Measurements from ENCODE around the gene ANKRD26. TPM values are rescaled to one million over a fixed set of nuclear protein-coding genes. Genes with fewer than 3 reads are reported as not detected.

The ANKRD26 gene
- total RNA-seq, 1 donor from 2014 or later, result 7.3 TPM

GRCh38 chr10:27134371-27134770, 34.1 kb upstream of the ANKRD26 start:
- Mint-ChIP-seq H3K27ac (ENCODE audit: unreplicated experiment) (no peak overlapping the region), H3K9me3 (ENCODE audit: low read depth) (no peaks in the 10 kb centered on the region), H3K27me3 (ENCODE audit: low read depth) (no peaks in the 10 kb centered on the region), H3K4me3 (ENCODE audit: unreplicated experiment) (no peak overlapping the region), H3K4me1 (ENCODE audit: low read depth) (peaks cover 1% of the 10 kb centered on the region), H3K36me3 (ENCODE audit: low read depth) (peaks cover 38% of the 10 kb centered on the region)
- no peak for DNase-seq (ENCODE audit: low spot score)
- TF ChIP-seq CTCF (IDR thresholded peaks at IDR 0.05), result no peak

DNA sequence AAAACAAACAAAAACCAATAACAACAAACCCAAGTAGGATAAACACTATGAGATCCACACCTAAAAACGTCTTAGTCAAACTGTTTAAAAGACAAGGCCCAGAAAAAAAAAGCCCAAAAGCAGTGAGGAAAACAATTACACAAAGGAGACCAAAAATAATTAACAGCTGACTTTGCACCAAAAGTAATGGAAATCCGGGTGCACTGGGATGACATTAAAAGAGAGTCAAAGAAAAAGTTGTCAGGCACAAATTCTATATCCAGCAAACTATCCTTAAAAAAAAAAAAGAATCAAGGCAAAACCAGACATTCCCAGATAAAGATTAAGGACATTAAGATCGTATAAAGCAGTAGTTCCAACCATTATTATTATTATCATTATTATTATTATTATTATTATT, 7.9 kb upstream of the ANKRD26 start:
- Mint-ChIP-seq H3K9me3 (ENCODE audit: low read depth) (peaks cover 3% of the 10 kb centered on the region), H3K36me3 (ENCODE audit: low read depth) (peaks cover 30% of the 10 kb centered on the region)

GRCh38 chr10:27104919-27105318, 4.6 kb upstream of the ANKRD26 start:
- H3K27ac Mint-ChIP-seq (ENCODE audit: unreplicated experiment), result no peak overlapping the region

More for the DNA sequence above, 7.9 kb upstream of the ANKRD26 start:
- Mint-ChIP-seq H3K4me3 (ENCODE audit: unreplicated experiment) (no peak overlapping the region), H3K27ac (ENCODE audit: unreplicated experiment) (no peak overlapping the region), H3K4me1 (ENCODE audit: low read depth) (no peaks in the 10 kb centered on the region), H3K27me3 (ENCODE audit: low read depth) (no peaks in the 10 kb centered on the region)
- TF ChIP-seq CTCF (IDR thresholded peaks at IDR 0.05), result no peak
- no peak for DNase-seq (ENCODE audit: low spot score)

GRCh38 chr10:27100813-27101347, 586 bp upstream of the ANKRD26 start:
- no peak for TF ChIP-seq CTCF (IDR thresholded peaks at IDR 0.05)
- no peak for DNase-seq (ENCODE audit: low spot score)
- Mint-ChIP-seq H3K36me3 (ENCODE audit: low read depth) (peaks cover 2% of the 10 kb centered on the region), H3K4me3 (ENCODE audit: unreplicated experiment) (peak overlapping the region; percentile 92), H3K9me3 (ENCODE audit: low read depth) (no peaks in the 10 kb centered on the region), H3K27ac (ENCODE audit: unreplicated experiment) (peak overlapping the region; percentile 94), H3K4me1 (ENCODE audit: low read depth) (peaks cover 29% of the 10 kb centered on the region), H3K27me3 (ENCODE audit: low read depth) (no peaks in the 10 kb centered on the region)

More at GRCh38 chr10:27104919-27105318, 4.6 kb upstream of the ANKRD26 start:
- no peak for TF ChIP-seq CTCF (IDR thresholded peaks at IDR 0.05)
- Mint-ChIP-seq H3K4me3 (ENCODE audit: unreplicated experiment) (no peak overlapping the region), H3K4me1 (ENCODE audit: low read depth) (peaks cover 18% of the 10 kb centered on the region), H3K9me3 (ENCODE audit: low read depth) (peaks cover 3% of the 10 kb centered on the region), H3K27me3 (ENCODE audit: low read depth) (no peaks in the 10 kb centered on the region), H3K36me3 (ENCODE audit: low read depth) (peaks cover 18% of the 10 kb centered on the region)
- no peak for DNase-seq (ENCODE audit: low spot score)

DNA sequence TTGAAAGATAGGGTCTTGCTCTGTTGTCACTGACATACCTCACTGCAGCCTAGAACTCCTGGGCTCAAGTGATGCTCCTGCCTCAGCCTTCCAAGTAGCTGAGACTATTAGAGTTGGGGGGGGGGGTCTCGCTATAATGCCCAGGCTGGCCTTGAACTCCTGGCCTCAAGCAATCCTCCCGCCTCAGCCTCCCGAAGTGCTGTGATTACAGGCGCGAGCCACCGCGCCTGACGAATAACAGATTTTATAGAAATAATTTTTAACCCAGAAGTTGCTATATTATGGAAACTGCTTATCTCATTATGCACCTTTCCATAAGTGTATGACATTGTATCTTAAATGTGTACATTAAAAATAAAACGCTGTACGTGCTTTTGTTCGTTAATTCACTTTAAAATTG, 846 bp downstream of the ANKRD26 start:
- Mint-ChIP-seq H3K4me1 (ENCODE audit: low read depth) (peaks cover 29% of the 10 kb centered on the region), H3K36me3 (ENCODE audit: low read depth) (no peaks in the 10 kb centered on the region), H3K9me3 (ENCODE audit: low read depth) (no peaks in the 10 kb centered on the region), H3K27ac (ENCODE audit: unreplicated experiment) (peak overlapping the region; percentile 94), H3K27me3 (ENCODE audit: low read depth) (no peaks in the 10 kb centered on the region), H3K4me3 (ENCODE audit: unreplicated experiment) (peak overlapping the region; percentile 92)
- no peak for DNase-seq (ENCODE audit: low spot score)
- TF ChIP-seq CTCF (IDR thresholded peaks at IDR 0.05), result no peak

Data from chondrocyte (in vitro differentiated cells).